ENCODE results near the gene CTSL.

DNA sequence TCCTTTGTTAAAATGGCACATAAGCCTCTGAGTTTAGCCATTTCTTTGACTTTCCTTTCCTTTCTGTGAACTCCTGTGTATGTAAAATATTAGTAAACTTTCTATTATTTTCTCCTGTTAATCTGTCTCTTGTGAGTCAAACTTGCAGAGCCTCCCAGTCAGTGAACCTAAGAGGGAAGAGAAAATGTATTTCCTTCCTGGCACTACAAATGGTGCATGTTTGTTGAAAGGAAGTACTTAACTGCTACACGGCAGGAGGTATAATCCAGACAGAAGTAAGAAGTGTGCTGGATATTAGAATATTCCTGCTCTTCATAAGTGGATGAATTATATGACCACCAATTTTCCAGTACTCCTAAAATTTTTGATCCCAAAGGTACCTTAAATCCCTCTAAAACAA lies 23.0 kb downstream of the CTSL start:
- TF ChIP-seq POLR2A (IDR thresholded peaks at IDR 0.05; ENCODE audit: extremely low read depth, insufficient read length) (no peak), MYC (IDR thresholded peaks at IDR 0.05; ENCODE audit: low read depth, low read length) (no peak)
- TF ChIP-seq, protein P1, sequence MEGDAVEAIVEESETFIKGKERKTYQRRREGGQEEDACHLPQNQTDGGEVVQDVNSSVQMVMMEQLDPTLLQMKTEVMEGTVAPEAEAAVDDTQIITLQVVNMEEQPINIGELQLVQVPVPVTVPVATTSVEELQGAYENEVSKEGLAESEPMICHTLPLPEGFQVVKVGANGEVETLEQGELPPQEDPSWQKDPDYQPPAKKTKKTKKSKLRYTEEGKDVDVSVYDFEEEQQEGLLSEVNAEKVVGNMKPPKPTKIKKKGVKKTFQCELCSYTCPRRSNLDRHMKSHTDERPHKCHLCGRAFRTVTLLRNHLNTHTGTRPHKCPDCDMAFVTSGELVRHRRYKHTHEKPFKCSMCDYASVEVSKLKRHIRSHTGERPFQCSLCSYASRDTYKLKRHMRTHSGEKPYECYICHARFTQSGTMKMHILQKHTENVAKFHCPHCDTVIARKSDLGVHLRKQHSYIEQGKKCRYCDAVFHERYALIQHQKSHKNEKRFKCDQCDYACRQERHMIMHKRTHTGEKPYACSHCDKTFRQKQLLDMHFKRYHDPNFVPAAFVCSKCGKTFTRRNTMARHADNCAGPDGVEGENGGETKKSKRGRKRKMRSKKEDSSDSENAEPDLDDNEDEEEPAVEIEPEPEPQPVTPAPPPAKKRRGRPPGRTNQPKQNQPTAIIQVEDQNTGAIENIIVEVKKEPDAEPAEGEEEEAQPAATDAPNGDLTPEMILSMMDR (IDR thresholded peaks at IDR 0.05; ENCODE audit: low read depth, low read length), result no peak
- TF ChIP-seq, protein P2, sequence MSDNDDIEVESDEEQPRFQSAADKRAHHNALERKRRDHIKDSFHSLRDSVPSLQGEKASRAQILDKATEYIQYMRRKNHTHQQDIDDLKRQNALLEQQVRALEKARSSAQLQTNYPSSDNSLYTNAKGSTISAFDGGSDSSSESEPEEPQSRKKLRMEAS (IDR thresholded peaks at IDR 0.05; ENCODE audit: low read depth, low read length), result no peak
